Osteoblast (primary cell): ENCODE results near the gene COQ5. TPM values are rescaled to one million over a fixed set of nuclear protein-coding genes. Genes with fewer than 3 reads are reported as not detected.
A peak's percentile ranks its signal among the peaks of the same experiment; 100 is the strongest.

ENCODE experiments used
- DNase-seq: peaks from one replicate; pipeline ENCODE4 v3.0.0; 2011; ENCODE audit warnings: low spot score, mixed read lengths; ENCODE audit not compliant: insufficient read length; ENCODE audit errors: missing footprints
- H2AFZ ChIP-seq: 2 replicates; pipeline ENCODE4 v1.6.0; 2011; ENCODE audit warnings: mild to moderate bottlenecking, low read length
- H3K27ac ChIP-seq: 2 replicates; pipeline ENCODE4 v1.5.1; 2011; ENCODE audit warnings: mild to moderate bottlenecking, low read depth, low read length, moderate library complexity
- H3K27me3 ChIP-seq: 2 replicates; pipeline ENCODE4 v1.6.0; 2012; ENCODE audit warnings: mild to moderate bottlenecking, control low read depth, inconsistent platforms, low read length, moderate library complexity; ENCODE audit not compliant: insufficient read depth
- H3K36me3 ChIP-seq: 2 replicates; pipeline ENCODE4 v1.5.1; 2011; ENCODE audit warnings: mild to moderate bottlenecking, low read length, control low read depth, moderate library complexity; ENCODE audit not compliant: insufficient read depth
- H3K4me1 ChIP-seq: 2 replicates; pipeline ENCODE4 v1.5.1; 2011; ENCODE audit warnings: mild to moderate bottlenecking, low read length, control low read depth, moderate library complexity; ENCODE audit not compliant: insufficient read depth
- H3K4me2 ChIP-seq: 2 replicates; pipeline ENCODE4 v1.6.0; 2011; ENCODE audit warnings: mild to moderate bottlenecking, low read length; ENCODE audit not compliant: insufficient read depth
- H3K4me3 ChIP-seq: fragments of 200-600 bp; sonication (generic); 3 replicates; pipeline ENCODE4 v1.5.1; 2012; ENCODE audit warnings: mild to moderate bottlenecking, low read length, inconsistent platforms; ENCODE audit not compliant: insufficient read depth
- H3K79me2 ChIP-seq: 2 replicates; pipeline ENCODE4 v1.6.0; 2012; ENCODE audit warnings: mild to moderate bottlenecking, low read length, control low read depth, inconsistent platforms; ENCODE audit not compliant: insufficient read depth
- H3K9me3 ChIP-seq: 2 replicates; pipeline ENCODE4 v1.5.1; 2011; ENCODE audit warnings: low read depth, low read length, control low read depth
- H4K20me1 ChIP-seq: 2 replicates; pipeline ENCODE4 v1.6.0; 2012; ENCODE audit warnings: mild to moderate bottlenecking, low read length, control low read depth; ENCODE audit not compliant: insufficient read depth
- total RNA-seq: library from RNA; depleted of rRNA; stranded (reverse); fragments of >200 nt; gene quantifications from 2 replicates; pipeline ENCODE4 v1.2.3, GENCODE V29; 2012
- TF ChIP-seq, protein P1 (sequence below): IDR thresholded peaks from 2 replicates; pipeline ENCODE4 v1.5.1; 2011; ENCODE audit warnings: mild to moderate bottlenecking, low read depth, low read length, moderate library complexity; ENCODE audit errors: extremely low read depth

COQ5 gene
- total RNA-seq, 1 donor, result 15.2 TPM

- H3K27me3 ChIP-seq, result no peaks in the 10 kb centered on the region
- H3K4me2 ChIP-seq, result no peak overlapping the region
- H3K27ac ChIP-seq, result no peak overlapping the region
- no peak for DNase-seq
- TF ChIP-seq, protein P1, sequence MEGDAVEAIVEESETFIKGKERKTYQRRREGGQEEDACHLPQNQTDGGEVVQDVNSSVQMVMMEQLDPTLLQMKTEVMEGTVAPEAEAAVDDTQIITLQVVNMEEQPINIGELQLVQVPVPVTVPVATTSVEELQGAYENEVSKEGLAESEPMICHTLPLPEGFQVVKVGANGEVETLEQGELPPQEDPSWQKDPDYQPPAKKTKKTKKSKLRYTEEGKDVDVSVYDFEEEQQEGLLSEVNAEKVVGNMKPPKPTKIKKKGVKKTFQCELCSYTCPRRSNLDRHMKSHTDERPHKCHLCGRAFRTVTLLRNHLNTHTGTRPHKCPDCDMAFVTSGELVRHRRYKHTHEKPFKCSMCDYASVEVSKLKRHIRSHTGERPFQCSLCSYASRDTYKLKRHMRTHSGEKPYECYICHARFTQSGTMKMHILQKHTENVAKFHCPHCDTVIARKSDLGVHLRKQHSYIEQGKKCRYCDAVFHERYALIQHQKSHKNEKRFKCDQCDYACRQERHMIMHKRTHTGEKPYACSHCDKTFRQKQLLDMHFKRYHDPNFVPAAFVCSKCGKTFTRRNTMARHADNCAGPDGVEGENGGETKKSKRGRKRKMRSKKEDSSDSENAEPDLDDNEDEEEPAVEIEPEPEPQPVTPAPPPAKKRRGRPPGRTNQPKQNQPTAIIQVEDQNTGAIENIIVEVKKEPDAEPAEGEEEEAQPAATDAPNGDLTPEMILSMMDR, result no peak
- no peak overlapping the region for H2AFZ ChIP-seq
- peaks cover 41% of the 10 kb centered on the region for H4K20me1 ChIP-seq
- H3K4me3 ChIP-seq, result no peak overlapping the region
- H3K9me3 ChIP-seq, result no peaks in the 10 kb centered on the region
- peaks cover 67% of the 10 kb centered on the region for H3K79me2 ChIP-seq
- H3K36me3 ChIP-seq, result peaks cover 78% of the 10 kb centered on the region
- H3K4me1 ChIP-seq, result peaks cover 4% of the 10 kb centered on the region
Measured at GRCh38 chr12:120463712-120464111, 65.2 kb downstream of the COQ5 start.

DNA sequence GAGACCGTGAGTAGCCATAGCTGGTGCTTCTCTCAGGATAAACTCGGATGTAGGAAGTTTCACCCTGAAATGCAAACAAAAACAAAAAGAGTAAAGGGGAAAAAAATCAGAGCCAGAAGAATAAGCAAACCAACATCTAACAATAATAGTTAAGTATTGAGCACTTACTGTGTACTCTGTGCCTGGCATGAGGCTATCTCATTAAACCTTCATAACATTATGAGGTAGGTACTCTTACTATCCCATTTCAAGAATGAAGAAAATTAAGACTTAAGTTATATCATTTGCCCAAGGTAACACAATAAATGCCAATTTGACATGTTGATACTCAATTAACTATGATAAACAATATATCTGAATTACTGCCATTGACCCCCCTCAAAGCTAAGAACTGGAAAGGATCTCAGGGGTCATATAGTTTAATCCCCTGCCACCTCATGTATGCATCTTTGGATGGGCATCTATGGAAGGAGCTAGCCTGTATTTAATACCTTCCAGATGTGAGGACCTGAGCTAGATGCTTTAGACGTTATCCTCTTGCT, 66.8 kb downstream of the COQ5 start:
- Histone ChIP-seq H3K9me3 (no peaks in the 10 kb centered on the region), H3K79me2 (peaks cover 52% of the 10 kb centered on the region), H3K27ac (no peak overlapping the region), H3K36me3 (peaks cover 87% of the 10 kb centered on the region), H3K27me3 (no peaks in the 10 kb centered on the region), H4K20me1 (peaks cover 27% of the 10 kb centered on the region), H3K4me3 (no peak overlapping the region), H3K4me2 (no peak overlapping the region), H3K4me1 (no peaks in the 10 kb centered on the region), H2AFZ (no peak overlapping the region)
- no peak for DNase-seq
- TF ChIP-seq, protein P1, result no peak

- Histone ChIP-seq H3K27ac (no peak overlapping the region), H3K4me2 (no peak overlapping the region), H3K79me2 (peaks cover 39% of the 10 kb centered on the region), H2AFZ (no peak overlapping the region), H3K36me3 (peaks cover 87% of the 10 kb centered on the region), H3K4me3 (no peak overlapping the region), H3K27me3 (no peaks in the 10 kb centered on the region), H3K4me1 (no peaks in the 10 kb centered on the region), H3K9me3 (no peaks in the 10 kb centered on the region), H4K20me1 (peaks cover 10% of the 10 kb centered on the region)
- no peak for DNase-seq
- TF ChIP-seq, protein P1, result no peak
Measured at GRCh38 chr12:120460157-120460556, 68.8 kb downstream of the COQ5 start.

- H3K4me2 ChIP-seq, result no peak overlapping the region
- peaks cover 19% of the 10 kb centered on the region for H3K79me2 ChIP-seq
- TF ChIP-seq, protein P1, result peak; percentile 32
- no peak overlapping the region for H2AFZ ChIP-seq
- no peaks in the 10 kb centered on the region for H3K4me1 ChIP-seq
- no peaks in the 10 kb centered on the region for H3K9me3 ChIP-seq
- peaks cover 64% of the 10 kb centered on the region for H3K36me3 ChIP-seq
- H3K27me3 ChIP-seq, result no peaks in the 10 kb centered on the region
- no peak overlapping the region for H3K4me3 ChIP-seq
- no peak for DNase-seq
- H4K20me1 ChIP-seq, result peaks cover 14% of the 10 kb centered on the region
- H3K27ac ChIP-seq, result no peak overlapping the region
Measured at GRCh38 chr12:120457133-120457532, 71.8 kb downstream of the COQ5 start.
